Measurements from ENCODE around the gene CTIF.

DNA sequence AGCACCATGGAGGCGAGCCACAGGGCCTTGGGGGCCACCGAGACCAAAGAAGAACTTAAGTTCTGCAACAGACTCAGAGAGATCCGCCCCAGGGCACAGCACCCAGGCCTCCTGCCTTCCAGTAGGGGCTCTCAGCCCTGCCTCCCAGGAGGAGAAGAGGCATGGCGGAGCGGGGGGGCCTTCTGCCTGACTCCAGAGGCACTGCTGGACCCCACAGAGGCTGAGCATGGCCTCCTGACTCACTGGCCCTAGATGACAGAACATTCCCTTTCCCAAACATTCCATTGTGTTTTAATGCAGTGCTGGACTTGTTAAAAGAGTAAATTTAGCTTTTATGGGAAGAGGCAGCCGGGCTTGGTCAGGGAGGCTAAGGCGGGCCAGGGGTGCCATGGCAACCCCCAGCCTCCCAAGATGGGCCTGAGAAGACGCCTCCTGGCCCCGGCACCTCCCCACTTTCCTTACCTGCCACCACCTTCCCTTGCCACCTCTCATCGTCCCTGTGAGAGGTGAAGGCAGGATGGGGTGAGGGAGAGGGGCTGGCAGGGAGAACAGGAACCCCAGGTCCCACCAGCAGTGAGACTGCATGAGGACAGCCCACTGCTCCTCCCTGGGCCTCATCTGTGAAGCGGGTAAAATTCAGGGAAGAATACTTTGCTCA, 346.6 kb downstream of the CTIF start:
- no peak for TF ChIP-seq POLR2AphosphoS5 (IDR thresholded peaks at IDR 0.05; ENCODE audit: low read depth, low read length)
- TF ChIP-seq POLR2A (IDR thresholded peaks at IDR 0.05; ENCODE audit: low read depth, low read length) = no peak
- no peak for TF ChIP-seq TAF1 (IDR thresholded peaks at IDR 0.05; ENCODE audit: low read depth, low read length)
- TF ChIP-seq PAX5 (IDR thresholded peaks at IDR 0.05; ENCODE audit: insufficient read depth, low read length, severe bottlenecking) = no peak
- no peak for TF ChIP-seq SPI1 (IDR thresholded peaks at IDR 0.05; ENCODE audit: low read depth, low read length)
- no peak for TF ChIP-seq POU2F2 (IDR thresholded peaks at IDR 0.05; ENCODE audit: low read depth, low read length)

All from GM12891 (cell line).